SK-N-MC (cell line): ENCODE results near the gene CENPU.

Experiments used
- EZH2 ChIP-seq: fragments of 200-600 bp; sonication (generic); IDR thresholded peaks from one replicate; pipeline ENCODE4 v1.6.1; 2017; ENCODE audit warnings: antibody characterized with exemption
- POLR2AphosphoS5 ChIP-seq: IDR thresholded peaks from 2 replicates; pipeline ENCODE4 v1.6.1; 2012; ENCODE audit warnings: mild to moderate bottlenecking, low read depth, low read length, borderline replicate concordance

- TF ChIP-seq POLR2AphosphoS5 (no peak), EZH2 (no peak)
Observed at GRCh38 chr4:184644553-184645307, 89.2 kb downstream of the CENPU start.
